DOHH2 (cell line): Measurements from ENCODE around the gene KLHL30.

ENCODE experiments used
- H3F3A ChIP-seq: fragments of 200-600 bp; sonication (generic), shearing (Covaris generic); 2 replicates; pipeline ENCODE4 v1.6.0; 2016; ENCODE audit warnings: antibody characterized with exemption, mild to moderate bottlenecking; ENCODE audit not compliant: control insufficient read depth, insufficient read depth
- H3K27ac ChIP-seq: fragments of 200-600 bp; sonication (generic); 2 replicates; pipeline ENCODE4 v1.5.1; 2014; ENCODE audit warnings: low read depth, mild to moderate bottlenecking, low read length, moderate library complexity
- H3K27me3 ChIP-seq: fragments of 200-600 bp; sonication (generic); 2 replicates; pipeline ENCODE4 v1.6.1; 2014; ENCODE audit warnings: mild to moderate bottlenecking, low read length, mixed read lengths; ENCODE audit not compliant: control insufficient read depth
- H3K36me3 ChIP-seq: fragments of 200-600 bp; sonication (generic); 2 replicates; pipeline ENCODE4 v1.6.1; 2014; ENCODE audit warnings: mild to moderate bottlenecking, low read length, moderate library complexity, mixed read lengths; ENCODE audit not compliant: control insufficient read depth
- H3K4me1 ChIP-seq: fragments of 200-600 bp; sonication (generic); 2 replicates; pipeline ENCODE4 v1.6.1; 2014; ENCODE audit warnings: mild to moderate bottlenecking, low read length, mixed read lengths; ENCODE audit not compliant: control insufficient read depth
- H3K4me2 ChIP-seq: fragments of 200-600 bp; sonication (generic); 2 replicates; pipeline ENCODE4 v1.6.0; 2014; ENCODE audit warnings: mild to moderate bottlenecking, low read length, moderate library complexity
- H3K4me3 ChIP-seq: fragments of 200-600 bp; sonication (generic); 2 replicates; pipeline ENCODE4 v1.5.1; 2014; ENCODE audit warnings: mild to moderate bottlenecking, low read length, mixed read lengths
- H3K79me2 ChIP-seq: fragments of 200-600 bp; sonication (generic); 2 replicates; pipeline ENCODE4 v1.6.1; 2014; ENCODE audit warnings: mild to moderate bottlenecking, low read length, mixed read lengths; ENCODE audit not compliant: control insufficient read depth
- H3K9me2 ChIP-seq: fragments of 200-600 bp; sonication (generic); replicated peaks from 2 replicates; pipeline ENCODE4 v1.6.1; 2014; ENCODE audit warnings: mild to moderate bottlenecking, low read length, mixed read lengths; ENCODE audit not compliant: control insufficient read depth
- H3K9me3 ChIP-seq: fragments of 200-600 bp; sonication (generic); 2 replicates; pipeline ENCODE4 v1.6.1; 2014; ENCODE audit warnings: antibody characterized with exemption, low read length, mixed read lengths; ENCODE audit not compliant: control insufficient read depth, insufficient read depth
- H4K20me1 ChIP-seq: fragments of 200-600 bp; sonication (generic); 2 replicates; pipeline ENCODE4 v1.6.0; 2014; ENCODE audit warnings: low read depth, mild to moderate bottlenecking, antibody characterized with exemption, low read length, moderate library complexity; ENCODE audit not compliant: control insufficient read depth, insufficient read depth
- EZH2phosphoT487 ChIP-seq: fragments of 200-600 bp; sonication (generic); IDR thresholded peaks from 2 replicates; pipeline ENCODE4 v1.6.1; 2017; ENCODE audit warnings: borderline replicate concordance, mild to moderate bottlenecking, antibody characterized with exemption, low read length, moderate library complexity, mixed read lengths
- TF ChIP-seq, protein P1 (sequence below): fragments of 200-600 bp; sonication (generic); IDR thresholded peaks from one replicate; pipeline ENCODE4 v1.5.1; 2014; ENCODE audit warnings: antibody characterized with exemption, mild to moderate bottlenecking, low read depth, low read length; ENCODE audit not compliant: poor library complexity, severe bottlenecking

Gene KLHL30

DNA sequence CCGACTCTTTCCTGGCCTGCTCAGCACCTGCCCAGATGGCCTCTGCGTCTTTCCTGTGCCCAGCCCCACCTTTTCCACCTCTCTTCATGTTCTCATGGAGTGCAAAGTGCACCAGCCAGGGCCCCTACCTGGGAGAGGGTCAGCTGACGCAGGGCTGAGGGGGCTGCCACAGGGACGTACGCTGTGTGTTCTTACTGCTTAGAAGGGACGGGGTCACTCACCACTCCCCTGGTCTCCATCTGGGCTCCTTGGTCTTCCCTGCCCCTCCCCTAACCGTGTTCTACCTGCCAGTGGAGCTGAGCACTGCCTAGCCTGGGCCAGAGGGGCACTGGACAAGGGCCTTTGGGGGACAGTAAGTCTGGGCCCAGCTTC, 28.9 kb downstream of the KLHL30 start:
- no peak for TF ChIP-seq EZH2phosphoT487
- TF ChIP-seq, protein P1, sequence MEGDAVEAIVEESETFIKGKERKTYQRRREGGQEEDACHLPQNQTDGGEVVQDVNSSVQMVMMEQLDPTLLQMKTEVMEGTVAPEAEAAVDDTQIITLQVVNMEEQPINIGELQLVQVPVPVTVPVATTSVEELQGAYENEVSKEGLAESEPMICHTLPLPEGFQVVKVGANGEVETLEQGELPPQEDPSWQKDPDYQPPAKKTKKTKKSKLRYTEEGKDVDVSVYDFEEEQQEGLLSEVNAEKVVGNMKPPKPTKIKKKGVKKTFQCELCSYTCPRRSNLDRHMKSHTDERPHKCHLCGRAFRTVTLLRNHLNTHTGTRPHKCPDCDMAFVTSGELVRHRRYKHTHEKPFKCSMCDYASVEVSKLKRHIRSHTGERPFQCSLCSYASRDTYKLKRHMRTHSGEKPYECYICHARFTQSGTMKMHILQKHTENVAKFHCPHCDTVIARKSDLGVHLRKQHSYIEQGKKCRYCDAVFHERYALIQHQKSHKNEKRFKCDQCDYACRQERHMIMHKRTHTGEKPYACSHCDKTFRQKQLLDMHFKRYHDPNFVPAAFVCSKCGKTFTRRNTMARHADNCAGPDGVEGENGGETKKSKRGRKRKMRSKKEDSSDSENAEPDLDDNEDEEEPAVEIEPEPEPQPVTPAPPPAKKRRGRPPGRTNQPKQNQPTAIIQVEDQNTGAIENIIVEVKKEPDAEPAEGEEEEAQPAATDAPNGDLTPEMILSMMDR, result no peak
- no peaks in the 10 kb centered on the region for H3K9me2 ChIP-seq
- no peaks in the 10 kb centered on the region for H3K79me2 ChIP-seq
- no peaks in the 10 kb centered on the region for H3K4me1 ChIP-seq
- no peak overlapping the region for H3K4me2 ChIP-seq
- H4K20me1 ChIP-seq, result no peaks in the 10 kb centered on the region
- H3K27ac ChIP-seq, result no peak overlapping the region
- H3F3A ChIP-seq, result peaks cover 14% of the 10 kb centered on the region; the same call in 1 of the 2 replicates
- H3K4me3 ChIP-seq, result no peak overlapping the region
- H3K27me3 ChIP-seq, result no peaks in the 10 kb centered on the region
- H3K9me3 ChIP-seq, result no peaks in the 10 kb centered on the region
- peaks cover 37% of the 10 kb centered on the region for H3K36me3 ChIP-seq

DNA sequence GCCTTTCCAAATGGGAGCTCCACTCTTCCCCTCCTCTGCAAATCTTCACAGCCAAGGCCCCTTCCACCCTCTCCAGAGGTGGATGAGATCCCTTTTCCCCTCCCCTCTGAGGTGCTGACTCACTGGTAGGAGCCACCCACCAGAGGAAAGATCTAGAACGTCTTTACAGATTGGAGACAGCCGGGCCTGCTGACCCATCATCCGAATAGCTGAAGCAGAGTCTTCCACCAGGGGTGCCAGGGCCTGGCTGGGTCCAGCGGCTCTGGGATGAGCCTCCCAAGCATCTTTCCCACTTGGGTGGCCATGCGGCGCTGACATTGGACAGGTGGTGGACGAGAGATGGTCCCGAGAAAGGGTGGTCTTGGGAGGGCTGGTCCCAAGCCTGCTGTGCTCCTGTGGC, 29.3 kb downstream of the KLHL30 start:
- Histone ChIP-seq H3K79me2 (no peaks in the 10 kb centered on the region), H3F3A (peaks cover 14% of the 10 kb centered on the region; the same call in 1 of the 2 replicates), H3K9me3 (no peaks in the 10 kb centered on the region), H3K9me2 (no peaks in the 10 kb centered on the region), H3K4me1 (no peaks in the 10 kb centered on the region), H3K27ac (no peak overlapping the region), H3K27me3 (no peaks in the 10 kb centered on the region), H3K36me3 (peaks cover 41% of the 10 kb centered on the region), H3K4me2 (no peak overlapping the region), H4K20me1 (no peaks in the 10 kb centered on the region), H3K4me3 (no peak overlapping the region)
- TF ChIP-seq, protein P1, result no peak
- TF ChIP-seq EZH2phosphoT487, result no peak

DNA sequence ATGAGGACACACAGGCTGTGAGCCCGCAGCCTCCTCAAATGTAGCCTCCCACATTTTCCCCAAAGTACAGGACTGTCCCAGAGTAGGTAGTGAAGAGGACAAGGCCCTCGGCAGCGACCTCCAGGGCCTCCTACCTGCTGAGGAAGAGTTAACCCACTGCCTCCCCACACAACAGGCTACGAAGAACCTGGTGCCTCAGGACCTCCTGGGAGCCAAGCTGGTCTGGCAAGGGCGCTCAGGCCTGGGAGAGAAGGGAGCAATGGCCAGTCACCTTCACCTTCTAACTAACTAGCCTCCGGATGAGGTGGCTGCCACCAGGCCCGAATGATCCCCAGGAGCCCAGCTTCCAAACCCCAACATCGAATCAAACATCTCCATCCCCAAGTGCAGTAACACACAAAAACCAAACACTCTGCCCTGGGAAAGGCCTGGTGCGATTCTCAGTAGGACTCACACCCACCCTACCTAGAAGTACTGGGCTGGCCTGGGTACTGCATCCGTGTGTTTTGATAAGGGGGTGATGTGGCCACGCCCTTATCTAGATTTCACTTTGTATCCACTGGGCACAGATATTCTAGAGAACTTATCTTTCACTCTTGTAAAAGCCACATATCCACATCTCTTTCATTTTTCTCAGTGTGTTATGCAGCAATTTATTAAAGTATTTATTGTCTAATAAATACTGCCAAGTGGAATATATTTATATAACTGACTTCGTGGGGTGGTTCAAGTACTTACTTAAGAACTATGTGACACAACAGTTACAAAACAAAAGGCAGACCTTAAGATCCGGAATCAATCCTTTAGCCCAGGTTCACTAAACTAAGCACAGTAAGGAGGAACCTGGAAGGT, 30.0 kb downstream of the KLHL30 start:
- no peak for TF ChIP-seq EZH2phosphoT487
- TF ChIP-seq, protein P1, result no peak
- Histone ChIP-seq H3K27me3 (no peaks in the 10 kb centered on the region), H3K4me3 (no peak overlapping the region), H3F3A (peaks cover 14% of the 10 kb centered on the region; the same call in 1 of the 2 replicates), H3K27ac (no peak overlapping the region), H3K79me2 (no peaks in the 10 kb centered on the region), H3K9me2 (no peaks in the 10 kb centered on the region), H4K20me1 (no peaks in the 10 kb centered on the region), H3K36me3 (peaks cover 47% of the 10 kb centered on the region), H3K9me3 (no peaks in the 10 kb centered on the region), H3K4me2 (no peak overlapping the region), H3K4me1 (no peaks in the 10 kb centered on the region)
